GM12892 (cell line): ENCODE data around the gene RDH8.

ENCODE experiments used
- POLR2A ChIP-seq: IDR thresholded peaks from 2 replicates; pipeline ENCODE4 v1.6.1; 2011; ENCODE audit warnings: low read depth, low read length, control low read depth
- POLR2AphosphoS5 ChIP-seq: IDR thresholded peaks from 2 replicates; pipeline ENCODE4 v1.6.1; 2011; ENCODE audit warnings: low read depth, low read length, control low read depth

GRCh38 chr19:9995999-9996398 lies 17.3 kb upstream of the RDH8 start:
- TF ChIP-seq POLR2AphosphoS5 (no peak), POLR2A (no peak)
